Muscle layer of duodenum (tissue), 2 donors: ENCODE results near the gene ERFE.

Experiments used
- H3K27ac ChIP-seq: one replicate; pipeline ENCODE4 v1.7.0; 2013; ENCODE audit warnings: mild to moderate bottlenecking, low read length
- H3K27me3 ChIP-seq: one replicate; pipeline ENCODE4 v1.7.0; 2013; ENCODE audit warnings: low read depth, mild to moderate bottlenecking, control low read depth, low read length
- H3K36me3 ChIP-seq, 2 donors: one replicate each; pipeline ENCODE4 v1.7.0; 2013; ENCODE audit warnings: low read length in 2 of 2, control low read depth in 1 of 2, mild to moderate bottlenecking in 1 of 2; ENCODE audit not compliant: insufficient read depth in 2 of 2, control insufficient read depth in 1 of 2
- H3K4me1 ChIP-seq, 2 donors: one replicate each; pipeline ENCODE4 v1.7.0; 2013; ENCODE audit warnings: low read length in 2 of 2, mild to moderate bottlenecking in 2 of 2, control low read depth in 1 of 2, moderate library complexity in 1 of 2; ENCODE audit not compliant: insufficient read depth in 2 of 2, control insufficient read depth in 1 of 2
- H3K4me3 ChIP-seq, 2 donors: one replicate each; pipeline ENCODE4 v1.7.0; 2013; ENCODE audit warnings: low read length in 2 of 2, low read depth in 1 of 2, mild to moderate bottlenecking in 1 of 2
- H3K9me3 ChIP-seq, 2 donors: one replicate each; pipeline ENCODE4 v1.7.0; 2013; ENCODE audit warnings: low read length in 2 of 2, control low read depth in 1 of 2, mild to moderate bottlenecking in 1 of 2; ENCODE audit not compliant: control insufficient read depth in 1 of 2
- donor health status: healthy.

ERFE gene

DNA sequence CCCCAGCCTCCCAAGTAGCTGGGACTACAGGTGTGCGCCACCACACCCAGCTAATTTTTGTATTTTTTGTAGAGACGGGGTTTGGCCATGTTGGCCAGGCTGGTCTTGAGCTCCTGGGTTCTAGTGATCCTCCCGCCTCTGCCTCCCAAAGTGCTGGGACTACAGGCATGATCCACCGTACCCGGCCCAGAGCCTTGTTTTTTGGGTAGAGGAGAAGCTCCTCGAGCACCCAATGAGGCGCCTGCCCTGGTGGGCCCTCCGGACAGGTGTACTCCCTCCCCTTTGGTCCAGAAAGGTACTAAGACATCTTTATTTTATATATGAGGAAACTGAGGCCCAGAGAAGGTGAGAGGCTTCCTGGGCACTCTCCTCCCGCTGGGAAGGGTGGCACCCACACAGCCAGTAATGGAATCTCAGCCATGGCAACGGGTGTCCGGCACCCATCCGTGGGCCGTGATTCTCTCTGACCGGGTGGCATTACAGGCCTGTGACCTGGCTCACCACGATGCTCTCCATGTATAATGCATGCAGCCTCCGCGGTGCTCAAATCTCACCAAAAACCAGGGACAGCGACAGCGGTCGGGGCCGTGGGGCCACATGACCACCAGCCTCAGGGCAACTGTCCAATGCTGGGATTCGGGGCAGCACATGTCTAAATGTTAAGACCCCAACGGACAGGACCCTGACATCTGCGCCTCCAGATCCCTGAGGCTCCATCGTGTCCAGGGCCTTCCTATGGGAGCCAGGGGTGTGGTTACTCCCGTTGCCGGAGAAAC is 37.1 kb upstream of the ERFE start:
- H3K4me3 ChIP-seq: no peak overlapping the region
- H3K36me3 ChIP-seq: no peaks in the 10 kb centered on the region
- H3K9me3 ChIP-seq: no peaks in the 10 kb centered on the region
- H3K4me1 ChIP-seq: no peaks in the 10 kb centered on the region
- H3K27me3 ChIP-seq: no peaks in the 10 kb centered on the region
- H3K27ac ChIP-seq: no peak overlapping the region

DNA sequence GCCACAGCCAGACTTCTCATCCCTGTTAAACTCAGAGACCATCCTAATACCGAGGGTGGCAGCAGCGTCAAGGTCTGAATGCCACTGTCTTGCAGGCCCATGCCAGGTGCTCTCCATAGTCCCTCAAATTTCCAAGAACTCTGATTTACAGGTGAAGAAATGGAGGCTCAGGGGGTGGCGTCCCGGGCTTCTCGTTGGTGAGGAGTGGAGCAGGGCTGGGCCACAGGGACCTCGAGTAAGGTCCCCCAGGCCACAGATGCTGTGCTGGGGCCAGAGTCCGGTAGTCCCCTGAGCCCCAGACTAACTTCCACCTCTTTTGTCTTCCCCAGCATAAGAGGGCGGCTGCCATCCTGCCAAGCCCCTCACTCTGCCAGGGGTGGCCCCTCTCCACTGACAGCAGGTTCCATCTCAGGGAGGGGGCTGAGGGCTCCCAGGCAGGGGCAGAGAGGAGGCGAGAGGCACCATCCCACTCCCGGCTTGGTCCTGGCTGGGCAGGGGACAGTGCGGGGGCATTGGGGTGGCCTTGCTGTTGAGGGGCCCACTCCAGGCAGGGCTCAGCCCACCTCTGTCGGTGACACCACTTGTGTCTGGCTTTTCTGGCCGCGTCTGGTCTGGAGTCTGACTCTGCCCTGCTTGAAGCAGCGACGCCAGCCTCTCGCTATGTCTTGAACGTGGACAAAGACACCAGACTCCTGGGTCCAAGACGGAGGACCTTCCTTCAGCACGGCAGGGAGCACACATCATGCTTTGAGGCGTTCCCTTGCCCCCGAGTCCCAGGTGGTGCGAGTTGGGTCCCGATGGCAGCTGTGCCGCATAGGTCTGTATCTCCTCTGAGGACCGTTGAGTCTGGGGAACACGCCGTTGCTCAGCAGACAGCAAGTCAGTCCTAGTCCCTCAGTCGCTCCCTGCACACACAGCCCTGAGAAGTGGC is 36.2 kb upstream of the ERFE start:
- Histone ChIP-seq H3K4me3 (no peak overlapping the region), H3K4me1 (peaks cover 0 to 7% of the 10 kb centered on the region in 2 donors), H3K36me3 (no peaks in the 10 kb centered on the region), H3K27ac (no peak overlapping the region), H3K27me3 (no peaks in the 10 kb centered on the region), H3K9me3 (no peaks in the 10 kb centered on the region)

DNA sequence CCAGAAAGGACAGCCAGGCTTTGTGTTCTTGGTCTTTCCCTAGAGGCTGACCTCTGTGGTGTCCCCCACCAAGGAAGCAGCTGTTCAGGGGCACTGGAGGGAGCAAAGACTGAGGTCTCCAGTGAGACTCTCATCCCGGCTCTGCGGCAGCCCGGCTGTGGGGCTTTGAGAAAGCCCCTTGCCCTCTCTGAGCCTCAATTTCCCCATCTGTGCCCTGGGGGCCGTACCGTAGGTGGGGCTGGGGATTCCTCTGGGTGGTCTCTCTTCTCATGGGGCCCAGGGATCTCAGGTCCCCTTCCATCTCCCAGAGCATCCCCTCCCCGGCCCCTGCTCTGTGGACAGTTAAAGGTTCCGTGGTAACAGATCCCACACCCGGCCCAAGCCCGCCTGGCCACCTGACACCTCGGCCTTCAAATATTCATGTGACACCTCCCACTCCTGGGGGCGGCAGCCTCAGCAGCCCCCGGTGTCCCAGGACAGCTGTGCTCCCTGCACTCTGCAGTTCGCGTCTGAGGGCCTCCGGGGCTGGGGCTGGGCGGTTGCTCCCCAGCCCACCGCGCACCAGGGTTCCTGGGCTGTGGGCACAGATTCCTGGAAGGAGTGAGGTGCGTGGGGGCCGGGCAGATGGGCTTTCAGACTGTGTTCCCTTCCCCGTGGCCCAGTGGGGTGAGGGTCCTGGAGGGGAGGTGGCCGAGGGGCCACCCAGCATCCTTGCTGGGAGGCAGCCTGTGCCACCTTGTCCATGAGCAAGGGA is 35.4 kb upstream of the ERFE start:
- Histone ChIP-seq H3K27me3 (no peaks in the 10 kb centered on the region), H3K4me3 (no peak overlapping the region), H3K4me1 (peaks cover 0 to 7% of the 10 kb centered on the region in 2 donors), H3K27ac (no peak overlapping the region), H3K9me3 (no peaks in the 10 kb centered on the region), H3K36me3 (no peaks in the 10 kb centered on the region)

DNA sequence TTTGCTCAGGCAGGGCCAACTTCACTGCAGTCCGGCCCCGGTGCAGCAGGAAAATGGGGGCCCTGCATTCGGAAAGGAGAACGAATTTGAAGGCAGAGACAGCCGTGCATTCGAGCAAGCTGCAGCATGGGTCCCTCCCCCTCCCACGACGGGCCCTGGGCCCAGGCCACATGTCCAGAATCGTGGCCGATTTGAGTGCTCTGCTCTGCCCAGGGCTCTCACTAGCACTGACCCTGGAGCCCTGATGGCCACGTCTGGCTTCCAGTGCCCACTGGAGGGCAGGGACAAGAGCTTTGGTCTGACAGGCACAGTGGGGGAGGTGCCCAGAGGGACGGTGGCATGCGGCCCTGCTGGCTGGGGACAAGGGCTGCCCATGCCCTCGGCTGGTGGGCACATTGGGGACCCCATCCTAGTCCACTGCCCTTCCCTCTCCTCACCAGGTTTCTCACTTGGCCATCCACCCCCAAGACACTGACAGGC is 34.7 kb upstream of the ERFE start:
- H3K27me3 ChIP-seq: no peaks in the 10 kb centered on the region
- H3K36me3 ChIP-seq: no peaks in the 10 kb centered on the region
- H3K9me3 ChIP-seq: no peaks in the 10 kb centered on the region
- H3K27ac ChIP-seq: no peak overlapping the region
- no peak overlapping the region for H3K4me3 ChIP-seq
- H3K4me1 ChIP-seq: peaks cover 0 to 7% of the 10 kb centered on the region in 2 donors

DNA sequence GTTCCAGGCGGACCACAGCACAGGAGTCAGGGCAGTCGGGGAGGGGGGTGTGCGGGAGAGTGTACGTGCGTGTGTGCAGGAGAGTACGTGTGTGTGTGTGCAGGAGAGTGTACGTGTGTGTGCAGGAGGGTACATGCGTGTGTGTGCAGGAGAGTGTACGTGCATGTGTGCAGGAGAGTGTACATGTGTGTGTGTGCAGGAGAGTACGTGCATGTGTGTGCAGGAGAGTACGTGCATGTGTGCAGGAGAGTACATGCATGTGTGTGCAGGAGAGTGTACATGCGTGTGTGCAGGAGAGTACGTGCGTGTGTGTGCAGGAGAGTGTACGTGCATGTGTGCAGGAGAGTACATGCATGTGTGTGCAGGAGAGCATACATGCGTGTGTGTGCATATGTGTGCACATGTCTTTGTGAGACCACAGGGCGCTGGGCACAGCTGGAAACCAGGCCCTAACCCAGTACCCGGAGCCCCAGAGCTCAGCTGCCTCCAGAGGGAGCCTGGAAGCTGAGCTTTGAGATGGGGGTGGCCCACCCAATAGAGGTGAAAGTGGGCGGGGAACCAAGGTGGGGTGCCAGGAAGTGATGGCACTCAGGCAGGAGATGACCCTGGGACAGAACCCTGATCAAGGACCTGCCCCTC is 34.2 kb upstream of the ERFE start:
- no peak overlapping the region for H3K27ac ChIP-seq
- H3K27me3 ChIP-seq: no peaks in the 10 kb centered on the region
- H3K4me3 ChIP-seq: no peak overlapping the region
- H3K9me3 ChIP-seq: no peaks in the 10 kb centered on the region
- H3K36me3 ChIP-seq: no peaks in the 10 kb centered on the region
- peaks cover 0 to 7% of the 10 kb centered on the region in 2 donors for H3K4me1 ChIP-seq

DNA sequence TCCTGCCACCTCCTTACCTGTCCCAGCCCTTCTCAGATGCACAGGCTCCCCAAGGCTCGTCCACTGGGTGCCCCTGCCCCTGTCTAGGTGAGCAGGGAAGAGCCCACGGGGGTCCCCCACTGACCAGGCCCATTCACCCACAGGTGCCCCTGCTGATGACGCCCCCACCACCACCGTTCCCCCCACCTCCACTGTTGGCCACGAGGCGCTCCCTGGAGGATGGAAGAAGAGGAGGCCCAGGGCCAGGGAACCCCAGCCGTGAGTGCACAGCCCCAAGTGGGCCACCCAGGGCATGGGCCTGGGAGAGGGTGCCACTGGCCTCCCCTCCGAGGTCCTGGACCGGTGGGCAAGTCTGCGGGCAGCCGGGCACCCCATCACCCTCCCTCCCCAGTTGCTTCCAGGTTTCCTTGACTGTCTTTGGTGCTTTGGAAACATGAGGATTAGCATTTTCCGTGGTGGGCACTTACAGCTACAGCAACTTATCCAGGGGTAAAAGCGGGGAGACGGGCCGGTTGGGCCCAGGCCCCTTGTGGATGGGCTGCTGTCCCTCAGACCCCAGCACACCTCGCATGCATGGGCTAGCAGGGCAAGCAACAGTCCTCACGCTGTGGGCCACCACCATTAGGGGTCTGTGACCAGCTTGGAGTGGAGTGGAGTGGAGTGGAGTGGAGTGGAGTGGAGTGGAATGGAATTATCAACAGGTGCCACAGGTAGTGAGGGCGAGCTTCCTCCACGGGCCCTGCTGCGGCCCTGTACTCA is 33.5 kb upstream of the ERFE start:
- Histone ChIP-seq H3K27me3 (no peaks in the 10 kb centered on the region), H3K9me3 (no peaks in the 10 kb centered on the region), H3K27ac (no peak overlapping the region), H3K4me3 (no peak overlapping the region), H3K4me1 (peaks cover 0 to 7% of the 10 kb centered on the region in 2 donors), H3K36me3 (no peaks in the 10 kb centered on the region)

DNA sequence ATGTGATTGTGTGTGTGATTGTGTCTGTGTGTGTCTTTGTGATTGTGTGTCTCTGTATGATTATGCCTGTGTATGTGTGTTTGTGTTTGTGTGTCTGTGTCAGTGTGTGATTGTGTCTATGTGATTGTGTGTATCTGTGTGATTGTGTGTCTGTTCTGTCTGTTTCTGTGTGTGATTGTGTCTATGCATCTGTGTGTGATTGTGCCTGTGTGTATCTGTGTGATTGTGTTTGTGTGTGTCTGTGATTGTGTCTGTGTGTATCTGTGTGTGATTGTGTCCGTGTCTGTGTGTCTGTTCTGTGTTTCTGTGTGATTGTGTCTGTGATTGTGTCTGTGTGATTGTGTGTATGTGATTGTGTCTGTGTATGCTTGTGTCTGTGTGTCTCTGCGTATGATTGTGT is 32.4 kb upstream of the ERFE start:
- Histone ChIP-seq H3K4me3 (no peak overlapping the region), H3K9me3 (no peaks in the 10 kb centered on the region), H3K27me3 (no peaks in the 10 kb centered on the region), H3K36me3 (peaks cover 0 to 3% of the 10 kb centered on the region in 2 donors), H3K4me1 (peaks cover 0 to 7% of the 10 kb centered on the region in 2 donors), H3K27ac (no peak overlapping the region)

DNA sequence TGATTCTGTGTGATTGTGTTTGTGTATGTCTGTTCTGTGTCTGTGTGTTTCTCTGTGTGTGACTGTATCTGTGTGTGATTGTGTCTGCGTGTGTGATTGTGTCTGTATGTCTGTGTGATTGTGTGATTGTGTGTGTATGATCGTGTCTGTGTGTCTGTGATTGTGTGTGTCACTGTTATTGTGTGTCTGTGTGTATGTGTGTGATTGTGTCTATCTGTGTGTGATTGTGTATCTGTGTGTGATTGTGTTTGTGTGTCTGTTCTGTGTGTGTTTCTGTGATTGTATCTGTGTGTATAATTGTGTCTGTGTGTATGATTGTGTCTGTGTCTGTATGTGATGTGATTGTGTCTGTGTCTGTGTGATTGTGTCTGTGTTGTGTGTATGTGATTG is 32.0 kb upstream of the ERFE start:
- Histone ChIP-seq H3K4me1 (peaks cover 0 to 7% of the 10 kb centered on the region in 2 donors), H3K9me3 (no peaks in the 10 kb centered on the region), H3K4me3 (peak overlapping the region in 1 of 2 donors; percentile 41), H3K27ac (no peak overlapping the region), H3K27me3 (no peaks in the 10 kb centered on the region), H3K36me3 (peaks cover 0 to 3% of the 10 kb centered on the region in 2 donors)

DNA sequence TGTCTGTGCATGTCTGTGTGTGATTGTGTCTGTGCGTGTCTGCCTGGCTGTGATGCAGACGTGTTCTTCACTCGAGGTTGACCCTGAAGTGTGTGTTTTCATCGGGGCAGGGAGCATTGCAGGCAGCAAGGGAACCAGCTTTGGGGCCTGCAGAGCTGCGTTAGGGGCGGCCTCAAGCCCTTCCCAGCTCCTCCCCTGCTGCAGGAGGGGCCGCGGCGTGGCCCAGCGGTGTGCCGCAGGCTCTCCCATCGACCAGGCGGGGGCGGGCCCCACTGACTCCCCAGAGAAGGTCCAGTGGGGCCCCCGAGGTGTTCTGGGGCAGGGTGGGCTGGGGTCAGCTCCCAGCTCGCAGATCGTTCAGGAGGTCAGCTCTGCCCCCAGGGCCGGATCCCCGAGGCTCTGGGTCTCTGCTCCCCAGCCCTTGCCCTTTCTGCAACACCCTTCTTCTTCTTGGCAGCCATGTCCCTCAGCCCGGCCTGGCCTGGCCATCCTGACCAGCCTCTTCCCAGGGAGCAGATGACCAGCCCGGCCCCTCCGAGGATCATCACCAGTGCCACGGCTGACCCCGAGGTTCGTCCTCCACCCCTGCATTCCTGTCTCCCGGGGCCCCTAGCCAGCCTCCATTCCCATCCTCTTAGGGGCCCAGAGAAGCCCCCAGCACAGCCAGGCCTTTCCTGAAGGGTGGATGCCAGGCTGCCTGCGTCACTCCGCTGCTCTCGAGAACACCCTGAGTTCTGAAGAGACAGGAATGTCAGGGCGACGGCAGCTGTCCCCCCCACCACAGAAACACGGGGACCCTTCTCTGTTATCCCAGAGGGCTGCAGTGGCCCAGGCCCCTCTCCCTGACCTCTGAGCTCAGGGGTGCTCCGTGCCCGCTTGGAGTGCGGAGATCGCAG is 31.4 kb upstream of the ERFE start:
- Histone ChIP-seq H3K27ac (no peak overlapping the region), H3K4me1 (peaks cover 0 to 7% of the 10 kb centered on the region in 2 donors), H3K27me3 (no peaks in the 10 kb centered on the region), H3K36me3 (peaks cover 0 to 3% of the 10 kb centered on the region in 2 donors), H3K4me3 (peak overlapping the region in 1 of 2 donors; percentile 41), H3K9me3 (no peaks in the 10 kb centered on the region)
